Peyer's patch (tissue), 4 donors: ENCODE measurements around the gene LAMC1.

Experiments used
- POLR2A ChIP-seq, 2 donors: fragments of 450-650 bp; IDR thresholded peaks; one replicate each; pipeline ENCODE4 v1.5.1; 2017; ENCODE audit warnings: antibody characterized with exemption in 2 of 2, mild to moderate bottlenecking in 2 of 2, moderate library complexity in 2 of 2
- TF ChIP-seq, protein P1 (sequence below), 6 experiments: fragments of 450-650 bp in 4 of 6; fragments of 200-600 bp in 2 of 6; sonication (generic) in 1 of 6; IDR thresholded peaks; one replicate each; pipeline ENCODE4 v1.5.1; 2017 to 2019; ENCODE audit warnings: antibody characterized with exemption in 6 of 6, mild to moderate bottlenecking in 3 of 6, moderate library complexity in 1 of 6

DNA sequence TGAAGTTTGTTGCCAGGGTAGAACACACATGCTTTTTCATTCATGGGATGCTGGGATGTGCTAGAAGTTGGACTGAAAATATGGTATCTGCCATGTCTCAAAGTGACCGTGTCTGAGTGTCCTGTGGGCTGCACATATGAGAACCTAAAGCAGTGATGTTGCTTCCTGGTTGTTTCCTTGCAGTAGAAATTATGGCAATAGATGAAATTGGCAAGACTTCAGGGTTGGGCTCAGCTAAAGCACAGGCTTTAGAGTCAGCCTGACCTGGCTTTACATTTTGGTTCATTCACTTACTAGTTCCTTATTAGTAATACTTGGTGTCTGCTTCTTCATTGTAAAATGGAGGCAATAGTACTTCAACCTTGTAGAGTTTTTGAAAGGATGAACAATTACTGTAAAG is 165.0 kb downstream of the LAMC1 start:
- TF ChIP-seq, protein P1, sequence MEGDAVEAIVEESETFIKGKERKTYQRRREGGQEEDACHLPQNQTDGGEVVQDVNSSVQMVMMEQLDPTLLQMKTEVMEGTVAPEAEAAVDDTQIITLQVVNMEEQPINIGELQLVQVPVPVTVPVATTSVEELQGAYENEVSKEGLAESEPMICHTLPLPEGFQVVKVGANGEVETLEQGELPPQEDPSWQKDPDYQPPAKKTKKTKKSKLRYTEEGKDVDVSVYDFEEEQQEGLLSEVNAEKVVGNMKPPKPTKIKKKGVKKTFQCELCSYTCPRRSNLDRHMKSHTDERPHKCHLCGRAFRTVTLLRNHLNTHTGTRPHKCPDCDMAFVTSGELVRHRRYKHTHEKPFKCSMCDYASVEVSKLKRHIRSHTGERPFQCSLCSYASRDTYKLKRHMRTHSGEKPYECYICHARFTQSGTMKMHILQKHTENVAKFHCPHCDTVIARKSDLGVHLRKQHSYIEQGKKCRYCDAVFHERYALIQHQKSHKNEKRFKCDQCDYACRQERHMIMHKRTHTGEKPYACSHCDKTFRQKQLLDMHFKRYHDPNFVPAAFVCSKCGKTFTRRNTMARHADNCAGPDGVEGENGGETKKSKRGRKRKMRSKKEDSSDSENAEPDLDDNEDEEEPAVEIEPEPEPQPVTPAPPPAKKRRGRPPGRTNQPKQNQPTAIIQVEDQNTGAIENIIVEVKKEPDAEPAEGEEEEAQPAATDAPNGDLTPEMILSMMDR (IDR thresholded peaks at IDR 0.05): no peak
- no peak for TF ChIP-seq POLR2A (IDR thresholded peaks at IDR 0.05)
